Coronary artery (tissue), 2 donors: ENCODE measurements around the gene PTPRS.
"Not testable (repeated sequence)": the region's sequence is repeated elsewhere in the genome, so short reads cannot be mapped to it uniquely, and the experiment has no call there.

Experiments used
- DNase-seq: peaks from one replicate; pipeline ENCODE4 v3.0.0-alpha.2; 2017; ENCODE audit warnings: low spot score
- H3K27ac ChIP-seq, 2 donors: fragments of 200-600 bp; sonication (generic); one replicate each; pipeline ENCODE4 v1.5.1; 2016 to 2019
- H3K4me3 ChIP-seq: fragments of 200-600 bp; sonication (generic); 2 replicates; pipeline ENCODE4 v1.5.1; 2016; ENCODE audit warnings: mild to moderate bottlenecking, moderate library complexity
- TF ChIP-seq, protein P1 (sequence below): fragments of 200-600 bp; sonication (generic); IDR thresholded peaks from one replicate; pipeline ENCODE4 v1.5.1; 2019; ENCODE audit warnings: antibody characterized with exemption

Gene PTPRS

DNA sequence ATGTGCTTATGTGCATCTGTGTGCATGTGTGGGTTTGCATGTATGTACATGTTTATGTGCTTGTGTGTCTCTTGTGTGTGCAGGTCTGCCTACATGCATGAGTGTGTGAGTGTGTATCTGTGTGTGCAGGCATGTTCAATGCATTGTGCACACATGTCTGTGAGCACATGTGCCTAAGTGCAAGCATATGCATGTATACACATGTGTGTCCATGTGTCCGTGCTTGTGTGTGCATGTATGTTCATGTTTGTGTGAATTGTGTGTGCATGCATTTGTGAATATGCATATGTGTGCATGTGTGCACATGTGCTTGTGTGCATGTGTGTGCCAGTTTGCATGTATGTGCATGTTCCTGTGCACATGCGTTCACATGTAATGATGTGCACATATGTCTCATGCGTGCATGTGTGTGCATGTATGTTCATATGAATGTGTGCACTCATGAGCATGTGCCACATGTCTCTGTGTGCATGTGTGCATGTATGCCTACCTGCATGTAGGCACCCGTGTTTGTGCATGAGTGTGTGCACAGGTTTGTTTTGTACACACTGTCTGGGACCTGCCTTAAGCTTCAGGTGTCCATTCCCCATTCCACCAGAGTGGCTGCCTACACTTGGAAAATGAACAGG is 32.1 kb upstream of the PTPRS start:
- DNase-seq: no peak
- TF ChIP-seq, protein P1, sequence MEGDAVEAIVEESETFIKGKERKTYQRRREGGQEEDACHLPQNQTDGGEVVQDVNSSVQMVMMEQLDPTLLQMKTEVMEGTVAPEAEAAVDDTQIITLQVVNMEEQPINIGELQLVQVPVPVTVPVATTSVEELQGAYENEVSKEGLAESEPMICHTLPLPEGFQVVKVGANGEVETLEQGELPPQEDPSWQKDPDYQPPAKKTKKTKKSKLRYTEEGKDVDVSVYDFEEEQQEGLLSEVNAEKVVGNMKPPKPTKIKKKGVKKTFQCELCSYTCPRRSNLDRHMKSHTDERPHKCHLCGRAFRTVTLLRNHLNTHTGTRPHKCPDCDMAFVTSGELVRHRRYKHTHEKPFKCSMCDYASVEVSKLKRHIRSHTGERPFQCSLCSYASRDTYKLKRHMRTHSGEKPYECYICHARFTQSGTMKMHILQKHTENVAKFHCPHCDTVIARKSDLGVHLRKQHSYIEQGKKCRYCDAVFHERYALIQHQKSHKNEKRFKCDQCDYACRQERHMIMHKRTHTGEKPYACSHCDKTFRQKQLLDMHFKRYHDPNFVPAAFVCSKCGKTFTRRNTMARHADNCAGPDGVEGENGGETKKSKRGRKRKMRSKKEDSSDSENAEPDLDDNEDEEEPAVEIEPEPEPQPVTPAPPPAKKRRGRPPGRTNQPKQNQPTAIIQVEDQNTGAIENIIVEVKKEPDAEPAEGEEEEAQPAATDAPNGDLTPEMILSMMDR: no peak
- no peak overlapping the region for H3K27ac ChIP-seq
- no peak overlapping the region for H3K4me3 ChIP-seq

DNA sequence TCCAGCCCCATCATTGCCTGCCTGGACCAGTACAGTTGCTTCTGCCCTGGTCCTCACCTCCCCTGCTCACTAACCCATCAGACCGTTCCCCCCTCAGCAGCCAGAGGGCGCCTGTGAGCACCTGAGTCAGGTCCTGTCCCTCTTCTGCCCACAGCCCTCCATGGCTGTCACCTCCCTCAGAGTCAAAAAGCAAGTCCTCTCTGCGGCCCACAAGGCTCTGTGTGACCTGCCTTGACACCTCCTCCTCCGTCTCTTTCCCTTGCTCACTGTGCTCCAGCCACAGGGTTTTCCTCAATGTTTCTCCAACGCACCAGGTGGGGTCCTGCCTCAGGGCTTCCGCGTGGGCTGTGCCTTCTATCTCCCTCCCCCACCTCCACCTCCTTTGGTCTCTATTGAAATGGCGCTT is 29.4 kb upstream of the PTPRS start:
- H3K4me3 ChIP-seq: no peak overlapping the region
- TF ChIP-seq, protein P1: no peak
- no peak for DNase-seq
- no peak overlapping the region for H3K27ac ChIP-seq

DNA sequence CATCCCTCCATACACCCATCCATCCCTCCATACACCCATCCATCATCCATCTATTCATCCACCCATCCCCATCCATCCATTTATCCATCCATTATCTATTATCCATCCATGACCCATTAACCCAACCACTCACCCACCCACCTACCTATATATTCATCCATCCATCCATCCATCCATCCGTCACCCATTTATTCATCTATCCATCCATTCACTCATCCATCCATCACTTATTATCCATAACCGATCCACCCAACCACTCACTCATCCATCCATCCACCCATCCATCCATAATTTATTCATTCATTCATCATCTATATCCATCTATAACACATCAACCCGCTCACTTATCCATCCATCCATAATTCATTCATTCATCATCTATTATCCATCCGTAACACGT is 28.7 kb upstream of the PTPRS start:
- Histone ChIP-seq H3K27ac (no peak overlapping the region), H3K4me3 (no peak overlapping the region)
- TF ChIP-seq, protein P1: no peak
- no peak for DNase-seq

DNA sequence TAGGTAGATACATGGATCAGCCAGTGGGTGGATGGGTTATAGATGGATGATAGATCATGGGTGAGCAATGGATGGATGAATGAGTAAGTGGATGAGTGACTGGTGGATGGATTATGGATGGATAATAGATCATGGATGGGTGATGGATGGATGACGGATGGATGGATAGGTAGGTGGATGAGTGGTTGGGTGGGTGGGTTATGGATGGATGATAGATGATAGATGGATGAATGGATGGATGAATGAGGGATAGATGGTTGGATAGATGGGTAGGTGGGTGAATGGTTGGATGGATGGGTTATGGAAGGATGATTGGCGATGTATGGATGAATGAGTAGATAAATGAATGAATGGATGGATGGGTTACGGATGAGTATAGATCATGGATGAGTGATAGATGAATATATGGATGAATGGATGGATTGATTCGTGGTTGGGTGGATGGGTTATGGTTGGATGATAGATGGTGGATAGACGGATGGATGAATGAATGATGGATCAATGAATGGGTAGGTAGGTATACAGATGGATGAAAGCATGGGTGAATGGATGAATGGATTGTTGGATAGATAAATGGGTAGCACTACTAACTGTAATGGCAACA is 27.0 kb upstream of the PTPRS start:
- TF ChIP-seq, protein P1: no peak
- Histone ChIP-seq H3K4me3 (no peak overlapping the region), H3K27ac (no peak overlapping the region)
- no peak for DNase-seq

DNA sequence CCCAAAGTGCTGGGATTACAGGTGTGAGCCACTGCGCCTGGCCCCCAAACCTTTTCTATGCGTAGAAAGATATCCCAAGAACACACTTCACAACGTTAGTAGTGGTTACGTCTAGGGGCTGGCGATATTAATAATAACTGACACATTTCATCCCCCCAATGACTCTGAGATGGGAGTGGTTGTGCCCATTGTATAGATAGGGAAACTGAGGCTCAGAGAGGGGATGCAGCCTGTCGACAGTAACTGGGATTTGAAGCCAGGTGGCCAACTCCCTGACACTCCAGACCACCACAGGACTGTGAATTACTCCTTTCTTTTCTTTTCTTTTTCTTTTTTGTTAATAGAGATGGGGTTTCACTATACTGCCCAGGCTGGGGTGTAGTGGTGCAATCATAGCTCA is 25.3 kb upstream of the PTPRS start:
- TF ChIP-seq, protein P1: no peak
- no peak for DNase-seq
- H3K27ac ChIP-seq: no peak overlapping the region
- H3K4me3 ChIP-seq: no peak overlapping the region

DNA sequence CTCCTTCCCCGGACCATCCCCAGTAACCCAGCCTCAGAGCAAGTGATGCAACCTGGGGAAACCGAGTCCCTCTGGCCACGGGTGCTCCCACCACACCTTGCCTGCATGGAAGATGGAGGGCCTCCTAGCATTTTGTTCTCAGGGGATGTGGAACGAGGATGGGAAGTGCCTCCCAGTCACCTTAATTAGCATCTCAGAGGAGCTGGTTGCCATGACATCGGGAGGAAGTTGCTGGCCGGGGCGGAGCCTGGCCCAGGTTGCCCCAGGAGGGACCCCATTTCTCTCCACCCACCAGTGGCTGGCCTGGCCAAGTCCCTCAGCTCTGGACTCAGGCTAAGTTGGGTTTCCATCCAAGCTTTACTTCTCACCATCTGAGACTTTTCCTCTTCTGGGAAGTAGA is 24.1 kb upstream of the PTPRS start:
- DNase-seq: no peak
- TF ChIP-seq, protein P1: no peak
- no peak overlapping the region for H3K4me3 ChIP-seq
- H3K27ac ChIP-seq: no peak overlapping the region

DNA sequence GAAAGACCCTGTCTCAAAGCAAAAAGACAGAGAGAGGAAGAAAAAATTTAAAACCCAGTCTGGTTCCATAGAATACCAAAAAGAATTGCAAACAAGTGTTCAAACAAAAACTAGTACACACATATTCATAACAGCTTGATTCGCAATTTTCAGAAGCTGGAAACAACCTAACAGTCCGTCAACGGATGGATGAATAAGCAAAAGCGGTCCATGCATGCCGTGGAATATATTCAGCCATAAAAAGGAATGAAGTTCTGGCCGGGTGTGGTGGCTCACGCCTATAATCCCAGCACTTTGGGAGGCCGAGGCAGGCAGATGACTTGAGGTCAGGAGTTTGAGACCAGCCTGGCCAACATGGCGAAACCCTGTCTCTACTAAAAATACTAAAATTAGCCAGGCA is 21.2 kb upstream of the PTPRS start:
- H3K4me3 ChIP-seq, H3K27ac ChIP-seq, DNase-seq: not testable (repeated sequence)
